M059J (cell line): ENCODE results near the gene MTERF4. TPM values are rescaled to one million over a fixed set of nuclear protein-coding genes. Genes with fewer than 3 reads are reported as not detected.

ENCODE experiments used
- DNase-seq: peaks from one replicate; pipeline ENCODE4 v3.0.0-alpha.2; 2012; ENCODE audit warnings: low read depth
- total RNA-seq: library from RNA; depleted of rRNA; stranded (reverse); fragments of >200 nt; shearing (Covaris generic); gene quantifications from 2 replicates; pipeline ENCODE4 v1.2.3, GENCODE V29; 2014

The MTERF4 gene
- total RNA-seq, 1 experiment from 2014 or later = 12.3 TPM

GRCh38 chr2:241068942-241069810 is 32.9 kb downstream of the MTERF4 start:
- no peak for DNase-seq

- no peak for DNase-seq
Measured at GRCh38 chr2:241068136-241068941, 33.7 kb downstream of the MTERF4 start.

- no peak for DNase-seq
Measured at GRCh38 chr2:241067501-241068135, 34.5 kb downstream of the MTERF4 start.

GRCh38 chr2:241066893-241067341 is 35.2 kb downstream of the MTERF4 start:
- DNase-seq = no peak

GRCh38 chr2:241066171-241066892 is 35.8 kb downstream of the MTERF4 start:
- no peak for DNase-seq

GRCh38 chr2:241065355-241065803 is 36.7 kb downstream of the MTERF4 start:
- no peak for DNase-seq

- DNase-seq = no peak
Measured at GRCh38 chr2:241064802-241065354, 37.2 kb downstream of the MTERF4 start.

GRCh38 chr2:241064008-241064801 is 37.9 kb downstream of the MTERF4 start:
- no peak for DNase-seq

- DNase-seq = no peak
Measured at GRCh38 chr2:241063587-241063986, 38.5 kb downstream of the MTERF4 start.

- no peak for DNase-seq
Measured at GRCh38 chr2:241063093-241063551, 39.0 kb downstream of the MTERF4 start.

GRCh38 chr2:241062389-241063092 is 39.5 kb downstream of the MTERF4 start:
- no peak for DNase-seq

- no peak for DNase-seq
Measured at GRCh38 chr2:241061275-241061674, 40.8 kb downstream of the MTERF4 start.

- no peak for DNase-seq
Measured at GRCh38 chr2:241053576-241054251, 48.4 kb downstream of the MTERF4 start.

- DNase-seq = no peak
Measured at GRCh38 chr2:241052677-241053360, 49.3 kb downstream of the MTERF4 start.

- DNase-seq = no peak
Measured at GRCh38 chr2:241051578-241052487, 50.3 kb downstream of the MTERF4 start.

- no peak for DNase-seq
Measured at GRCh38 chr2:241050624-241051577, 51.2 kb downstream of the MTERF4 start.
